Measurements from ENCODE around the gene SENP8.

Gene SENP8

DNA sequence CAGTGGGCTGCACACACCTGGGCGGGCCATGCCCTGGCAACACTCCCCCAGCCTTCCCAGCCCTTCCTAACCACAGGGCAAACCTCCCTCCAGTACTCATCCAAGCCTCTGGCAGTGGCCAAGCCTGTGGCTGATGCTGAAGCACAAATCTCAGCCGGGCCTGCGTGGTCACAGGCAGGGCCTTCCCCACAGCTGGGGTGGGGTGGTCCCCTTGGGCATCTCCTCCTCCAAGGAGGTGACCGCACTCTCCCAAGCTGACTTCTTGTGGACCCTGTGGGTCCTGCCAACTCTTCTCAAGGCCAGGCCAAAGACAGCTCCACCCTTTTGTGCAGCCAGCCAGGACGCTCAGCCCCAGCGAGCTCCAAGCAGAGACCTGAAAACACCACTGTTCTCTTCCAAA, 58.0 kb downstream of the SENP8 start:
- DNase-seq = no peak

- DNase-seq = no peak
Measured at GRCh38 chr15:72176743-72177142, 58.5 kb downstream of the SENP8 start.

GRCh38 chr15:72178976-72179585, 60.9 kb downstream of the SENP8 start:
- no peak for DNase-seq

DNA sequence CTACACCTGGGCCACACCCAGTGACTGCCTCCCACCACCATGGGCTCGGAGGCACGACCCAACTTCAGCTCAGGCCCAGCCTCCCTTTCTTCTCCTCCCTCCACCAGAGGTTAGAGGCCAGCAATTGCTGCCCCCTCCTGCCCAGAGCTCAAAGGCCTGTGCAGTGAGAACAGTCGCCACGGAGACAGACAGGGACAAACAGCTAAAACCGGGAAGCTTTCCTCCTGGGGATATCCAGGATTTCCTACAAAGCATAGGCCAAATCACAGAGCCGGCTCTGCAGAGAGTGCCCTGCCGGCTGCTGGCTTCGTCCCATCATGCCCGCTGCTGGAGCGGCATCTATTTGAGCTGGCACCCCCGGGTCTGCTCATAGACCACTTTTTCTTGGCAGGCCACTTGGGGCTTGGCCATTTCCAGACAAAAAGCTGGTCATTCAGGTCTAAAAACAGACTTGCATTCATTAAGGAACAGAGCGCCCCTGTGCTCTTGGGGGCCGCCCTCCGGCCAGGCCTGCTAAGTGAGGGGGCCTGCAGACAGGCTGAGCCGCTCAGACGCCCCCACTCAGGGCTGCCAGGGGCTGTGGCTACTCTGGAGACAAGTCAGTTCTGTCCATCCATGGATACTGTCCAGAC, 61.9 kb downstream of the SENP8 start:
- no peak for DNase-seq

DNA sequence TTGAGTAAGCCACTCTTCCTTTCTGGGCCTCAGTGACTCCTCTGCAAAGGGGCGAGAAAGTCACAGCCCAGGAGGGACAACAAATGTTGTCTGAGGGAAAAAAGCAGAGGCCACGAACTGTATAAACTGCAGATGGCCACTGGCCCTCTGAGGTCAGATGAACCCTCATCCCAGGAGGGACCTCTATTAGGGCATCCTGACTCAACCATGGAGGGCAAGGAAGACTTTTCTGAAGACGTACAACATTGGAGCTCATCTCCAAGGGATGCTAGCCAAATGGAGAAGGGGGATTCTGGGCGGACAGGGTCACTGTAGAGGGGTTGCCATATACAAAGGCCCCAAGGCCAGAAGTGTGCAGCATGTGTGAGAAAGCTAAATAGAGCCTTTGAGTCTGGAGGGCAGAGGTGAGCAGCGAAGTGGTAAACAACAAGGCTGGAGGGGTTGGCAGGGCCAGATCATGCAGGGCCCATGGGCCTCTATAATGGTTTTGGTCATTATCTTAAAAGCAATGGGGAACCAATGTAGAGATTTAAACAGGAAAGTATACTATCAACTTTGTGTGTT, 62.6 kb downstream of the SENP8 start:
- DNase-seq = no peak

- DNase-seq = no peak
Measured at GRCh38 chr15:72182244-72182643, 64.0 kb downstream of the SENP8 start.

GRCh38 chr15:72182673-72183072, 64.5 kb downstream of the SENP8 start:
- no peak for DNase-seq

DNA sequence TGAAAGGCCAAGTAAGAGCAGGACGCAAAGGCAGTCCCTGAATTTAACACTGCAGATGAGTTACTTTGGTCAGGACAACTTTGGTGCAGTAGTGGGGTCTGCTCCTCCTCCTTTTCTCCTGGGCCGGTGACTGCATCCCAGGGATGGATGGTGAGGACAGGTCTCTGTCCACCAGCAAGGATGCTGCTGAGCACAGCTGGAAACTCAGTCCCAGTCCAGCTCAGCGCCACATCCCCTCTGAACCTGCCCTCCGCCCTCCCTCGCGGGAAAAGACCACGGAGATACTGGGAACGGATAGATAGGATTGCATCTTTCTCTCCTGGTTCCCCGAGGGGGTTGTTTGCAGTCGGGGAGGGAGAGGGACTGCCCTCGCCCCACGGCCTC, 65.6 kb downstream of the SENP8 start:
- no peak for DNase-seq

- no peak for DNase-seq
Measured at GRCh38 chr15:72184165-72184811, 66.1 kb downstream of the SENP8 start.

- DNase-seq = no peak
Measured at GRCh38 chr15:72189250-72189902, 71.2 kb downstream of the SENP8 start.

DNA sequence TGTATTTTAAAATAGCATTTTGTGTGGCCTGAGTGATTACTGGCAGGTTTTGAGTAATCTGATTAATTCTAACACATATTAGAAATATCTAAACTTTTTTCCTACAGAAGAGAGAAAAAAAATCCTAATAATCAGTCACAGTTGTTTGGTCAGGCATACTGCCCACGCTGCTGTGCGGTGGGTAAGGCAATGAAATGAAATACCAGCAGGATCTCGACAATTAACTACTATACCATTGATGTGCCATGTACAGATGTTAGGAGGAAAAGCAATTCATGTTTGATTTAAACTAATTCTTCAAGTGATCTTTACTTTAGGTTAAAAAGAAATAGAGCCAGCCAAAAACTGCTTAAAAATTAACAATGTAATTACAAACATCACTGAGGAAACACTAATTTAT, 74.2 kb downstream of the SENP8 start:
- no peak for DNase-seq

All from hematopoietic multipotent progenitor cell treated with erythropoietin and hydrocortisone succinate and interleukin-3 and kit ligand, for 8 days (in vitro differentiated cells).